ENCODE results near the gene FAM83G.
A peak's percentile ranks its signal among the peaks of the same experiment; 100 is the strongest.

Gene FAM83G

DNA sequence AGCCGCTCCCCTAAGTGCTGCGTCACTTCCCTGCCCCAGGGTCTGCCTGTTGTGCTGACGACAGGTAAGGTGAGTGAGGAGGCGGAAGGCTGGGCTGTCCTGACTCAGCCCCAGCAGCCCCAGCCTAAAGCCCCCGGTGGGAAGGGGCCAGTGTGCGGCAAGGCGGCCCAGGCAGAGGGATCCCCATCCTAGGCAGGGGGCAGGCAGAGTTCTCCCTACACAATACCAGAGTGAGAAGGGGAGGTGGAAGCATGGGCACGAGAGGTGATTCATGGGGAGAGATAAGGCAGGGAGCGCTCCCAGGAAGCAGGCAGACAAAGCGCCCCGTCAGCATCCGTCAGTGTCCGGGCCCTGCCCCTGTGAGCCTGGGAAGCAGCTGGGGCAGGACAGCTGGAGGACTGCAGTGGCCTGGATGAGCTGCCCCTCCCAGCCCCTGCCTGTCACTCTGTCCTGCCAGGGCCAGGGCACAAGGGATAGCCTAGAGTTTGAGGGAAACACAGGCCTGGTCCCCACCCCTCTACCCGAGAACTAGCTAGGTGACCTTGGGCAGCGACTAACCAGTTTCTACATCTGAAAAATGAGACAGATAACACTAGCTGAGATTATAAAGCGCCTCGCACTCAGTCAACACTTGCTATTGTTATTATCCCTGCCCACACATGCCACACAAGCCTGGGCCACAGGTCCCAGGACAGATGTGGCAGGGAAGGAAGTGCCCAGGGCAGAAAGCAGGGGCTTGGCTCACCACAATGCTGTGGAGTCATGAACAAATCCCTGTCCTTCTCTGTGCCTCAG is 3.8 kb downstream of the FAM83G start:
- no peak overlapping the region for H3K4me3 ChIP-seq (ENCODE audit: severe bottlenecking)
- H3K36me3 ChIP-seq (ENCODE audit: low read depth): peaks cover 71% of the 10 kb centered on the region
- no peaks in the 10 kb centered on the region for H3K27me3 ChIP-seq (ENCODE audit: insufficient read depth, poor library complexity, severe bottlenecking)
- ATAC-seq (ENCODE audit: low read depth) (peak; percentile 81), DNase-seq (ENCODE audit: low spot score) (peak; percentile 85)
- peaks cover 26% of the 10 kb centered on the region for H3K4me1 ChIP-seq (ENCODE audit: insufficient read depth, poor library complexity, severe bottlenecking)
- TF ChIP-seq, protein P1, sequence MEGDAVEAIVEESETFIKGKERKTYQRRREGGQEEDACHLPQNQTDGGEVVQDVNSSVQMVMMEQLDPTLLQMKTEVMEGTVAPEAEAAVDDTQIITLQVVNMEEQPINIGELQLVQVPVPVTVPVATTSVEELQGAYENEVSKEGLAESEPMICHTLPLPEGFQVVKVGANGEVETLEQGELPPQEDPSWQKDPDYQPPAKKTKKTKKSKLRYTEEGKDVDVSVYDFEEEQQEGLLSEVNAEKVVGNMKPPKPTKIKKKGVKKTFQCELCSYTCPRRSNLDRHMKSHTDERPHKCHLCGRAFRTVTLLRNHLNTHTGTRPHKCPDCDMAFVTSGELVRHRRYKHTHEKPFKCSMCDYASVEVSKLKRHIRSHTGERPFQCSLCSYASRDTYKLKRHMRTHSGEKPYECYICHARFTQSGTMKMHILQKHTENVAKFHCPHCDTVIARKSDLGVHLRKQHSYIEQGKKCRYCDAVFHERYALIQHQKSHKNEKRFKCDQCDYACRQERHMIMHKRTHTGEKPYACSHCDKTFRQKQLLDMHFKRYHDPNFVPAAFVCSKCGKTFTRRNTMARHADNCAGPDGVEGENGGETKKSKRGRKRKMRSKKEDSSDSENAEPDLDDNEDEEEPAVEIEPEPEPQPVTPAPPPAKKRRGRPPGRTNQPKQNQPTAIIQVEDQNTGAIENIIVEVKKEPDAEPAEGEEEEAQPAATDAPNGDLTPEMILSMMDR (IDR thresholded peaks at IDR 0.05; ENCODE audit: poor library complexity, severe bottlenecking): no peak
- H3K27ac ChIP-seq (ENCODE audit: poor library complexity, severe bottlenecking): peak overlapping the region; percentile 84
- H3K9me3 ChIP-seq (ENCODE audit: severe bottlenecking): peaks cover 2% of the 10 kb centered on the region

DNA sequence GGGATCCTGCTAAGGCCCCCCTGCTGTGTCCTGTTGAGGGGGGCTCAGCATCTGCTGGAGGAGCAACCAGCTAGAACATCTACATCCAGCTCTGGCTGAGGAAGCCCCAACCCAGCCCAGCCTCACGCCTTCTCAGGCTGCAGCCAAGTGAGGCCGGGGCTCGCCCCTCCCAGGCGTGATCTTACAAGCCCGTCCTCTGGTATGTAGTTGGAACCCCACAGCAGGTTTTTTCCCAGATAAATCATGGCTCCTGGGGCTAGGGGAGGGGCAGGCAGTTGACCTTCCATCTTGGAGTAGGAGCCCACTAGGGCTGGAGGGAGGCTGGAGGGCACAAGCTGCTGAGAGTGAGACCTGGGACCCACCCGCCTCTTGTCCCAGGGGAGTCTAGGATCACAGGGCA is 4.7 kb downstream of the FAM83G start:
- peaks cover 79% of the 10 kb centered on the region for H3K36me3 ChIP-seq (ENCODE audit: low read depth)
- H3K9me3 ChIP-seq (ENCODE audit: severe bottlenecking): peaks cover 5% of the 10 kb centered on the region
- peaks cover 26% of the 10 kb centered on the region for H3K4me1 ChIP-seq (ENCODE audit: insufficient read depth, poor library complexity, severe bottlenecking)
- ATAC-seq (ENCODE audit: low read depth): no peak
- TF ChIP-seq, protein P1 (IDR thresholded peaks at IDR 0.05; ENCODE audit: poor library complexity, severe bottlenecking): no peak
- H3K27ac ChIP-seq (ENCODE audit: poor library complexity, severe bottlenecking): peak overlapping the region; percentile 84
- no peak overlapping the region for H3K4me3 ChIP-seq (ENCODE audit: severe bottlenecking)
- DNase-seq (ENCODE audit: low spot score): no peak
- H3K27me3 ChIP-seq (ENCODE audit: insufficient read depth, poor library complexity, severe bottlenecking): no peaks in the 10 kb centered on the region

DNA sequence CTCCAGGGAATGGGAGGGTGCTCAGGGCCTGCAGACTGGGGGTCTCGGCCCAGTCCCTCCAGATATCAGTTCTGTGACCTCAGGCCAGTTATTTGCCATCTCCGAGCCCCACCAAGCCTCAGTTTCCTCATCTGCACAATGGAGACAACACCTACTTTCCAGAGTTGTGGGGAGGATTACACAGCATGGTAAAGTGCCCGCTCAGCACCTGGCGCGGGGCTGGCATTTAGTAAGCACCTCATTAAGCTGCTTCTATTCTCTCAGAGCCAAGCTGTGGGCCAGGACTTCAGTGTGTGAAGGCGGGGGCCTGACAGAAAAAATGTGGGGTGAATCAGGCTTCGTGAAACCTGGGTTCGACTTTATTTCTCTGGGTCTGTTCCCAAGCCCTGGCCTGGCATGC is 5.2 kb downstream of the FAM83G start:
- H3K27me3 ChIP-seq (ENCODE audit: insufficient read depth, poor library complexity, severe bottlenecking): no peaks in the 10 kb centered on the region
- H3K4me1 ChIP-seq (ENCODE audit: insufficient read depth, poor library complexity, severe bottlenecking): peaks cover 26% of the 10 kb centered on the region
- TF ChIP-seq, protein P1 (IDR thresholded peaks at IDR 0.05; ENCODE audit: poor library complexity, severe bottlenecking): no peak
- no peak overlapping the region for H3K4me3 ChIP-seq (ENCODE audit: severe bottlenecking)
- peaks cover 83% of the 10 kb centered on the region for H3K36me3 ChIP-seq (ENCODE audit: low read depth)
- H3K9me3 ChIP-seq (ENCODE audit: severe bottlenecking): peaks cover 5% of the 10 kb centered on the region
- DNase-seq (ENCODE audit: low spot score) (no peak), ATAC-seq (ENCODE audit: low read depth) (no peak)
- peak overlapping the region; percentile 84 for H3K27ac ChIP-seq (ENCODE audit: poor library complexity, severe bottlenecking)

DNA sequence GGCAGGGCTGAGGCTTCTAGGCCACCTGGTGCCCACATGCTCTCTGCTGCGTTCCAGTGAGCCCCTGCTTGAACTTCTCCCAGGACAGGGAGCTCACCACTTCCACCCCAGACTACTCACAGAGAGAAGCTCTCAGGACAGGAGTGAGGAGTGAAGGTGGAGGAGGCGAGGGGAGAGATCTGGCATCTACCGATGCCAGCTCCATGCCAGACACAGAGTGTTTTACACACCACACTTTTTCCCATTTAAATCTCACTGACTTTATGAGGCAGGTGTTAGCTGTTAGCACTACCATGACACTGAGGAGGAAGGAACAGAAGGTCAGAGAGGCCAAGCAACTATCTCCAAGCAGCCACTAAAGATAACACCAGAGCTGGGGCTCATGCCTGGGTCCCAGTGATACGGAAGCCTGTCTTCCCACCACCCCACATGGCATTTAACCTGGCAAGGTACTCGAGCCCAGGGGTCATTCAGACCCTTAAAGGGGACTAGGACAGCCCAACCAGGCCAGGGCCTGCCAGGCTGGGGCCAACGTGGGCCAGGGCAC is 6.8 kb downstream of the FAM83G start:
- DNase-seq (ENCODE audit: low spot score) (no peak), ATAC-seq (ENCODE audit: low read depth) (no peak)
- H3K36me3 ChIP-seq (ENCODE audit: low read depth): peaks cover 74% of the 10 kb centered on the region
- peaks cover 26% of the 10 kb centered on the region for H3K4me1 ChIP-seq (ENCODE audit: insufficient read depth, poor library complexity, severe bottlenecking)
- no peak overlapping the region for H3K4me3 ChIP-seq (ENCODE audit: severe bottlenecking)
- H3K27ac ChIP-seq (ENCODE audit: poor library complexity, severe bottlenecking): no peak overlapping the region
- H3K27me3 ChIP-seq (ENCODE audit: insufficient read depth, poor library complexity, severe bottlenecking): no peaks in the 10 kb centered on the region
- H3K9me3 ChIP-seq (ENCODE audit: severe bottlenecking): peaks cover 5% of the 10 kb centered on the region
- TF ChIP-seq, protein P1 (IDR thresholded peaks at IDR 0.05; ENCODE audit: poor library complexity, severe bottlenecking): no peak

DNA sequence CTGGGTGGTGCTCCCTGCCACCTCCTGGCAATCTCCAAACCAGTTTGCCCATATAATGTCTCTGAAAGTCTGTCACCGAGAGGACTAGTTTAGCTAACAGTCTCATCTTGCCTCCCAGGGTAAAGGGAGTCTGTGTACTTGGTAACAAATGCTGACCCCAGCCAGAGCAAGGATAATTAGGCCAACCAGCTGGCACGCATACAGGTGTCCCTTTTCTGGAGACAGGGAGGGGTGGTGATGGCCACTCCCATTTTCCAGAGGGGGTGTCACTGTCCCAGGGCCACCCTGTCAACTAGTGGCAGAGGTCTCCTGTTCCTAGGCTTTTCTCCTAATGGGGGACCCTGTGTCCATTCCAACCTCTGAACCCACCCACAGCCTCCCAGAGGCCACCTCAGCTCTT is 8.1 kb downstream of the FAM83G start:
- no peak overlapping the region for H3K4me3 ChIP-seq (ENCODE audit: severe bottlenecking)
- H3K36me3 ChIP-seq (ENCODE audit: low read depth): peaks cover 65% of the 10 kb centered on the region
- ATAC-seq (ENCODE audit: low read depth) (no peak), DNase-seq (ENCODE audit: low spot score) (no peak)
- TF ChIP-seq, protein P1 (IDR thresholded peaks at IDR 0.05; ENCODE audit: poor library complexity, severe bottlenecking): no peak
- H3K4me1 ChIP-seq (ENCODE audit: insufficient read depth, poor library complexity, severe bottlenecking): peaks cover 15% of the 10 kb centered on the region
- H3K27me3 ChIP-seq (ENCODE audit: insufficient read depth, poor library complexity, severe bottlenecking): no peaks in the 10 kb centered on the region
- H3K27ac ChIP-seq (ENCODE audit: poor library complexity, severe bottlenecking): no peak overlapping the region
- peaks cover 5% of the 10 kb centered on the region for H3K9me3 ChIP-seq (ENCODE audit: severe bottlenecking)
